AG04450 (cell line): ENCODE measurements around the gene KIAA2012. TPM values are rescaled to one million over a fixed set of nuclear protein-coding genes. Genes with fewer than 3 reads are reported as not detected.

Experiments used
- CTCF ChIA-PET: fragments of 300-600, 350-600 bp; formaldehyde crosslinking; extraction: SDS; loops from one replicate; lab custom pipeline; 2022; ENCODE audit warnings: antibody characterized with exemption, inconsistent platforms; lab: Charles Lee
- POLR2A ChIA-PET: fragments of 350-600 bp; formaldehyde crosslinking; extraction: SDS; loops from one replicate; lab custom pipeline; 2021; ENCODE audit warnings: antibody characterized with exemption, inconsistent platforms; lab: Yijun Ruan, JAX
- DNase-seq: peaks from one replicate; pipeline ENCODE4 v3.0.0-alpha.2; 2011; ENCODE audit warnings: low read depth, low spot score
- H3K27ac ChIP-seq: one replicate; pipeline ENCODE4 v1.5.1; 2012; ENCODE audit warnings: low read depth, low read length, control low read depth
- H3K27me3 ChIP-seq: one replicate; pipeline ENCODE4 v1.6.0; 2012; ENCODE audit warnings: low read length; ENCODE audit not compliant: control insufficient read depth, insufficient read depth
- H3K4me3 ChIP-seq: 2 replicates; pipeline ENCODE4 v1.5.1; 2011; ENCODE audit warnings: mild to moderate bottlenecking, low read depth, low read length, control low read depth
- H3K9me3 ChIP-seq: 2 replicates; pipeline ENCODE4 v1.5.1; 2012; ENCODE audit warnings: low read length; ENCODE audit not compliant: control insufficient read depth, insufficient read depth
- polyA plus RNA-seq: library from polyadenylated mRNA; depleted of rRNA; stranded (reverse); fragments of >200 nt; gene quantifications from 2 replicates; pipeline ENCODE4 v1.2.3, GENCODE V29; 2011
- TF ChIP-seq, protein P1 (sequence below): IDR thresholded peaks from 2 replicates; pipeline ENCODE4 v1.5.1; 2011; ENCODE audit warnings: low read depth, low read length, control low read depth, inconsistent platforms

Gene KIAA2012
- polyA plus RNA-seq, 1 experiment = 0.12 TPM

DNA sequence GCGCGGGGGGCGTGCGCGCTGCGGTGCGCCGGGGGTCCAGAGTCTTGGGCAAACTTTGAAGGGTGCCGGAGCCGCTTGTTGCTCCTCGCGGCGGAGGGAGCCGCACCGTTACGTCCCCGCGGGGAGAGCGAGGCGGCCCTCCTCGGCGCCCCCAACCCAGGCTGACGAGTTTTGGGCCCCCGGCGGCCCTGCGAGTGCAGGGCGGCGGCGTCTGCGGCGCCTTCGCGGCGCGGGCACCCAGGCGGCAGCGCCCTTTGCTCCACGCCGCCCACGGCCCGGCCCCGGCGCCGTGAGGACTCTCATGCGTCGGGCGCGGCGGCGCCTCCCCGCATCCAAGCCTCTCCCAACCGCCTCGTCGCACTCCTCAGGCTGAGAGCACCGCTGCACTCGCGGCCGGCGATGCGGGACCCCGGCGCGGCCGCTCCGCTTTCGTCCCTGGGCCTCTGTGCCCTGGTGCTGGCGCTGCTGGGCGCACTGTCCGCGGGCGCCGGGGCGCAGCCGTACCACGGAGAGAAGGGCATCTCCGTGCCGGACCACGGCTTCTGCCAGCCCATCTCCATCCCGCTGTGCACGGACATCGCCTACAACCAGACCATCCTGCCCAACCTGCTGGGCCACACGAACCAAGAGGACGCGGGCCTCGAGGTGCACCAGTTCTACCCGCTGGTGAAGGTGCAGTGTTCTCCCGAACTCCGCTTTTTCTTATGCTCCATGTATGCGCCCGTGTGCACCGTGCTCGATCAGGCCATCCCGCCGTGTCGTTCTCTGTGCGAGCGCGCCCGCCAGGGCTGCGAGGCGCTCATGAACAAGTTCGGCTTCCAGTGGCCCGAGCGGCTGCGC is 38.6 kb upstream of the KIAA2012 start:
- Histone ChIP-seq H3K4me3 (peak overlapping the region; percentile 88), H3K27ac (peak overlapping the region; percentile 77), H3K27me3 (no peaks in the 10 kb centered on the region), H3K9me3 (peaks cover 7% of the 10 kb centered on the region; the same call in 1 of the 2 replicates)
- TF ChIP-seq, protein P1, sequence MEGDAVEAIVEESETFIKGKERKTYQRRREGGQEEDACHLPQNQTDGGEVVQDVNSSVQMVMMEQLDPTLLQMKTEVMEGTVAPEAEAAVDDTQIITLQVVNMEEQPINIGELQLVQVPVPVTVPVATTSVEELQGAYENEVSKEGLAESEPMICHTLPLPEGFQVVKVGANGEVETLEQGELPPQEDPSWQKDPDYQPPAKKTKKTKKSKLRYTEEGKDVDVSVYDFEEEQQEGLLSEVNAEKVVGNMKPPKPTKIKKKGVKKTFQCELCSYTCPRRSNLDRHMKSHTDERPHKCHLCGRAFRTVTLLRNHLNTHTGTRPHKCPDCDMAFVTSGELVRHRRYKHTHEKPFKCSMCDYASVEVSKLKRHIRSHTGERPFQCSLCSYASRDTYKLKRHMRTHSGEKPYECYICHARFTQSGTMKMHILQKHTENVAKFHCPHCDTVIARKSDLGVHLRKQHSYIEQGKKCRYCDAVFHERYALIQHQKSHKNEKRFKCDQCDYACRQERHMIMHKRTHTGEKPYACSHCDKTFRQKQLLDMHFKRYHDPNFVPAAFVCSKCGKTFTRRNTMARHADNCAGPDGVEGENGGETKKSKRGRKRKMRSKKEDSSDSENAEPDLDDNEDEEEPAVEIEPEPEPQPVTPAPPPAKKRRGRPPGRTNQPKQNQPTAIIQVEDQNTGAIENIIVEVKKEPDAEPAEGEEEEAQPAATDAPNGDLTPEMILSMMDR = no peak
- DNase-seq = no peak
- ChIA-PET CTCF (interaction anchor here (0.8 to 2.4 kb wide), 9 partner anchors 131 to 239 kb away, joined by 3 to 24 read pairs (median 4); no protein-coding TSS in a partner anchor), POLR2A (interaction anchor here (1.0 to 1.8 kb wide), 5 partner anchors 121 to 254 kb away, joined by 3 to 12 read pairs (median 4); partner anchors contain the start of gene ALS2)

DNA sequence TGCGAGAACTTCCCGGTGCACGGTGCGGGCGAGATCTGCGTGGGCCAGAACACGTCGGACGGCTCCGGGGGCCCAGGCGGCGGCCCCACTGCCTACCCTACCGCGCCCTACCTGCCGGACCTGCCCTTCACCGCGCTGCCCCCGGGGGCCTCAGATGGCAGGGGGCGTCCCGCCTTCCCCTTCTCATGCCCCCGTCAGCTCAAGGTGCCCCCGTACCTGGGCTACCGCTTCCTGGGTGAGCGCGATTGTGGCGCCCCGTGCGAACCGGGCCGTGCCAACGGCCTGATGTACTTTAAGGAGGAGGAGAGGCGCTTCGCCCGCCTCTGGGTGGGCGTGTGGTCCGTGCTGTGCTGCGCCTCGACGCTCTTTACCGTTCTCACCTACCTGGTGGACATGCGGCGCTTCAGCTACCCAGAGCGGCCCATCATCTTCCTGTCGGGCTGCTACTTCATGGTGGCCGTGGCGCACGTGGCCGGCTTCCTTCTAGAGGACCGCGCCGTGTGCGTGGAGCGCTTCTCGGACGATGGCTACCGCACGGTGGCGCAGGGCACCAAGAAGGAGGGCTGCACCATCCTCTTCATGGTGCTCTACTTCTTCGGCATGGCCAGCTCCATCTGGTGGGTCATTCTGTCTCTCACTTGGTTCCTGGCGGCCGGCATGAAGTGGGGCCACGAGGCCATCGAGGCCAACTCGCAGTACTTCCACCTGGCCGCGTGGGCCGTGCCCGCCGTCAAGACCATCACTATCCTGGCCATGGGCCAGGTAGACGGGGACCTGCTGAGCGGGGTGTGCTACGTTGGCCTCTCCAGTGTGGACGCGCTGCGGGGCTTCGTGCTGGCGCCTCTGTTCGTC is 37.7 kb upstream of the KIAA2012 start:
- Histone ChIP-seq H3K27me3 (no peaks in the 10 kb centered on the region), H3K4me3 (peak overlapping the region; percentile 88), H3K27ac (peak overlapping the region; percentile 77), H3K9me3 (peaks cover 7% of the 10 kb centered on the region; the same call in 1 of the 2 replicates)
- CTCF ChIA-PET = interaction anchor here (0.5 to 2.4 kb wide), 13 partner anchors 69 to 240 kb away, joined by 3 to 24 read pairs (median 4); no protein-coding TSS in a partner anchor
- TF ChIP-seq, protein P1 = peak; percentile 74
- POLR2A ChIA-PET = interaction anchor here (0.9 to 1.8 kb wide), 5 partner anchors 29 to 242 kb away, joined by 3 to 10 read pairs (median 4); no protein-coding TSS in a partner anchor
- DNase-seq = no peak

DNA sequence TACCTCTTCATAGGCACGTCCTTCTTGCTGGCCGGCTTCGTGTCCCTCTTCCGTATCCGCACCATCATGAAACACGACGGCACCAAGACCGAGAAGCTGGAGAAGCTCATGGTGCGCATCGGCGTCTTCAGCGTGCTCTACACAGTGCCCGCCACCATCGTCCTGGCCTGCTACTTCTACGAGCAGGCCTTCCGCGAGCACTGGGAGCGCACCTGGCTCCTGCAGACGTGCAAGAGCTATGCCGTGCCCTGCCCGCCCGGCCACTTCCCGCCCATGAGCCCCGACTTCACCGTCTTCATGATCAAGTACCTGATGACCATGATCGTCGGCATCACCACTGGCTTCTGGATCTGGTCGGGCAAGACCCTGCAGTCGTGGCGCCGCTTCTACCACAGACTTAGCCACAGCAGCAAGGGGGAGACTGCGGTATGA is 37.1 kb upstream of the KIAA2012 start:
- no peaks in the 10 kb centered on the region for H3K27me3 ChIP-seq
- DNase-seq = no peak
- H3K27ac ChIP-seq = peak overlapping the region; percentile 57
- H3K9me3 ChIP-seq = peaks cover 7% of the 10 kb centered on the region; the same call in 1 of the 2 replicates
- TF ChIP-seq, protein P1 = no peak
- CTCF ChIA-PET = interaction anchor here (0.5 to 2.4 kb wide), 10 partner anchors 68 to 241 kb away, joined by 3 to 24 read pairs (median 4); no protein-coding TSS in a partner anchor
- H3K4me3 ChIP-seq = peak overlapping the region; percentile 88
- POLR2A ChIA-PET = interaction anchor here (0.6 to 1.8 kb wide), 6 partner anchors 28 to 242 kb away, joined by 3 to 10 read pairs (median 4); no protein-coding TSS in a partner anchor

DNA sequence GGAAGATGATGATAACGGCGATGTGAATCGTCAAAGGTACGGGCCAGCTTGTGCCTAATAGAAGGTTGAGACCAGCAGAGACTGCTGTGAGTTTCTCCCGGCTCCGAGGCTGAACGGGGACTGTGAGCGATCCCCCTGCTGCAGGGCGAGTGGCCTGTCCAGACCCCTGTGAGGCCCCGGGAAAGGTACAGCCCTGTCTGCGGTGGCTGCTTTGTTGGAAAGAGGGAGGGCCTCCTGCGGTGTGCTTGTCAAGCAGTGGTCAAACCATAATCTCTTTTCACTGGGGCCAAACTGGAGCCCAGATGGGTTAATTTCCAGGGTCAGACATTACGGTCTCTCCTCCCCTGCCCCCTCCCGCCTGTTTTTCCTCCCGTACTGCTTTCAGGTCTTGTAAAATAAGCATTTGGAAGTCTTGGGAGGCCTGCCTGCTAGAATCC is 36.4 kb upstream of the KIAA2012 start:
- CTCF ChIA-PET = interaction anchor here (1.9 to 2.4 kb wide), 2 partner anchors 142 to 176 kb away, joined by 21 to 24 read pairs; no protein-coding TSS in a partner anchor
- DNase-seq = no peak
- peak overlapping the region; percentile 84 for H3K27ac ChIP-seq

More for the DNA sequence above, 36.4 kb upstream of the KIAA2012 start:
- peak overlapping the region; percentile 88 for H3K4me3 ChIP-seq
- TF ChIP-seq, protein P1 = no peak
- POLR2A ChIA-PET = interaction anchor here (0.6 to 1.6 kb wide), 4 partner anchors 27 to 239 kb away, joined by 3 to 10 read pairs (median 5); no protein-coding TSS in a partner anchor
- no peaks in the 10 kb centered on the region for H3K27me3 ChIP-seq
- H3K9me3 ChIP-seq = peaks cover 7% of the 10 kb centered on the region; the same call in 1 of the 2 replicates
